Stimulated activated naive CD8-positive, alpha-beta T cell treated with anti-CD3 and anti-CD28 coated beads, Interleukin-15, Interleukin-2, amounts not matched to agents 100 U/mL and 50 U/mL, for 24 hours (primary cell): Measurements from ENCODE around the gene GRID2.

Experiments
- ATAC-seq: fragments of 150-1000 bp; cut with Tn5 transposase; one replicate; pipeline ENCODE4 v1.10.0; 2021
- DNase-seq: peaks from one replicate; pipeline ENCODE4 v3.0.0; 2021

Gene GRID2

GRCh38 chr4:93687304-93687703 is 1383.5 kb downstream of the GRID2 start:
- DNase-seq (no peak), ATAC-seq (no peak)

DNA sequence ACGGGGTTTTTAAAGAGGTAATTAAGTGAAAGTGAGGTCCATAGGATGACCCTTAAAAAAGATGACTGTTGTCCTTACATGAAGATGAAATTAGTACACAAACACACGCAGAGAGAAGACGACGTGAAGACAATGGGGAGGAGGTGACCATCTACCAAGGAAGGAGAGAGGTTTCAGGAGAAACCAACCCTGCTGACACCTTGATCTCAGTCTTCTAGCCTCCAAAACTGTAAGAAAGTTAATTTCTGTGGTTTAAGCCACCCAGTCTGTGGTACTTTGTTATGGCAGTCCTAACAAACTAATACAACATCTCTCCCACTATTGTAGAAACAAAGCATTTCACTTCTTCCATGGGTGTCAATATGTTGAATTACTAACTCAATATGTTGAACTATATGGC is 1385.2 kb downstream of the GRID2 start:
- no peak for DNase-seq
- ATAC-seq, result no peak

GRCh38 chr4:93693141-93693540 is 1389.4 kb downstream of the GRID2 start:
- DNase-seq (no peak), ATAC-seq (no peak)

GRCh38 chr4:93698686-93699085 is 1394.9 kb downstream of the GRID2 start:
- no peak for ATAC-seq

DNA sequence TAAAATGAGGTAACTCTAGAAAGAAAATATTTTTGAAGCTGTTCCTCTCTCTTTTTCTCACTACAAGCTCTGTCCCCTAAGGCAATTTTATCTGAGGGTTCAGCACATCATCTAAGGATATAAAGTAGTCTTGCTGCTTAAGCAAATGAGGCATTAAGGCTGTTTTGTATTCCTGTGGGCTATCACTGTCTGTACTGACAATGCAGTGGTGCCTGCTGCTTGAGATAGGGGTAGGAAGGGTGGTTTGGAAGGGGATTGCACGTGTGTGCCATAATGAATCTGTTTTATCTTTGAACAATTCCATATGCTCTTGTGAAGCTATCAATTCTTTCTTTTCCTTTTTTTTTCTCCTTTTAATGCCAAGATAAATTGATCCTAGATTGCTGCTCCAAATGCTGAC is 1396.8 kb downstream of the GRID2 start:
- no peak for DNase-seq
- no peak for ATAC-seq

More at GRCh38 chr4:93698686-93699085, 1394.9 kb downstream of the GRID2 start:
- DNase-seq, result no peak

- ATAC-seq (no peak), DNase-seq (no peak)
These were observed 1406.5 kb downstream of the GRID2 start for GRCh38 chr4:93710101-93710846.

GRCh38 chr4:93710847-93711430 is 1407.2 kb downstream of the GRID2 start:
- ATAC-seq, result no peak
- no peak for DNase-seq

- no peak for DNase-seq
- ATAC-seq, result no peak
These were observed 1414.5 kb downstream of the GRID2 start for GRCh38 chr4:93718233-93718632.

- ATAC-seq, result no peak
These were observed 1415.8 kb downstream of the GRID2 start for GRCh38 chr4:93719552-93719951.

DNA sequence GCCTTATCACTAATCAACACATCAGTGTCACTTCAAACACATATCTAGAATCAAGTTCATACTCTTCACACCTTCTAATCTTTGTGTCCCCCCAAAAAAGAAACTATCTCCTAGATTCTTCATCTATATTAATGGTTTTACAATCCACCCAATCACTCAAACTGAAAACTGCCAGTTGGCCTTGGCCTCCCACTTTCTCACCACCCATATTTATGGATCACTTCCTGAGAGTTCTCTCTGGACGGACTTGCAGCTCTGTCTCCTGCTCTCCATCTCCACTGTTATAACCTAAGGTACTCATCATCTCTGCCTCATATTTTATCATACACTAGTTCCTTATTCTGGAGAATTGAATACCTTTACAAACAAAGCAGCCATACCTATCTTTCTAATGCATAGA is 1418.7 kb downstream of the GRID2 start:
- ATAC-seq (no peak), DNase-seq (no peak)

More at GRCh38 chr4:93719552-93719951, 1415.8 kb downstream of the GRID2 start:
- DNase-seq, result no peak

GRCh38 chr4:93730251-93730650 is 1426.5 kb downstream of the GRID2 start:
- ATAC-seq, result no peak
- no peak for DNase-seq

DNA sequence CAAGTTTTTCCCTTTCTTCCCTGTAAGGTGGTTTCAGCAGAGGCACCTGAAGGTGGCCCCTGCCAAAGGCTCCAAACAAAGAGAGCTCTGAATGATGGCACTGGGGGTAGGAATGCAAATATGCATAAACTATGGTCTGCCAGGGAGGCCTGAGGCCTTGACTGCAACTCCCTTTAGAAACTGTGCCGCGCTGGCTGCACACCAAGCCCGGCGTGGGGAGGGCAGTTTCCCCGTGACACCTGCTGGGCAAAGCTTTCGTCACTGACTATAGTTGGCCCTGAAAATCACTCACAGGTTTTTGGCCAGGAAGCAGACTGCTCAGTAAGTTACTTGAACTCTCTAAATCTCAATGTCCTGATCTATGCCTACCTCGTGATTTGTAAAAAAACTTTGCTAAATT is 1427.0 kb downstream of the GRID2 start:
- ATAC-seq, result no peak

GRCh38 chr4:93731456-93731855 is 1427.7 kb downstream of the GRID2 start:
- DNase-seq (no peak), ATAC-seq (no peak)

More for the DNA sequence above, 1427.0 kb downstream of the GRID2 start:
- no peak for DNase-seq

- no peak for DNase-seq
- ATAC-seq, result no peak
These were observed 1428.7 kb downstream of the GRID2 start for GRCh38 chr4:93732509-93732908.

GRCh38 chr4:93740890-93741289 is 1437.1 kb downstream of the GRID2 start:
- ATAC-seq (no peak), DNase-seq (no peak)

GRCh38 chr4:93743022-93743421 is 1439.3 kb downstream of the GRID2 start:
- DNase-seq (no peak), ATAC-seq (no peak)

DNA sequence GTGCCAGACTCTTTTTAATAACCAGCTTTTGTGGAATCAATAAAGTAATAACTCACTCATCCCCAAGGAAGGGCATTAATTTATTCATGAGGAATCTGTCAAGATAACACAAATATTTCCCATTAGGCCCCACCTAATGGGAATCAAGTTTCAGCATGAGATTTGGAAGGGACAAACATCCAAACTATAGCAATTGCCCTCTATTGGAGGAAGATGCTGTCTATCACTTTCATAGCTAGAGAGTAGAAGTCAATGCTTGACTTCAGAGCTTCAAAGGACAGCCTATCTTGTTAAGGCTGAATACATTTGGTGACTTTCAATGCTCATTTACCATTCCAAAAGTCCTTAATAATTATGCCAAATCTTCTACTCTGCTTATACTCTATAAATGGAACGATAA is 1439.9 kb downstream of the GRID2 start:
- DNase-seq (no peak), ATAC-seq (no peak)

GRCh38 chr4:93744961-93745360 is 1441.2 kb downstream of the GRID2 start:
- ATAC-seq (no peak), DNase-seq (no peak)

- DNase-seq, result no peak
- ATAC-seq, result no peak
These were observed 1442.3 kb downstream of the GRID2 start for GRCh38 chr4:93746031-93746430.

DNA sequence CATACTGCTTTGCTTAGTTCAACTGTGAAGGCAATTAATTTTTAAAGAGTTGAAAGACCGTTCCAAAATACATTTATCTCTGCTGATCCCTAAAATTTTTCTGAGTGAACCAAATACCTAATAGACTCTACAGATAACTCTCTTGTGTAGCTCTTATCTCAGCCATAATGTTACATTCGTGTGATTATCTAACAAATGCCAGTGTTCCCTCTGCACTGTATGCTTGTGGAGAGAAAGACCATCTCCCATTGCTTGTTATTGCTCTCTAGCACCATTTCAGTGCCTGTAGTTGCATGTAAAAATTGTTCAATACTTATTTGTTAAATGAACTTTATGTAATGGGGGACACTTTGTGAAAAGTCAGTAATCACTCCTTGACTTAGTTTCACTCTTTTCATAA is 1443.5 kb downstream of the GRID2 start:
- ATAC-seq, result no peak
- DNase-seq, result no peak

DNA sequence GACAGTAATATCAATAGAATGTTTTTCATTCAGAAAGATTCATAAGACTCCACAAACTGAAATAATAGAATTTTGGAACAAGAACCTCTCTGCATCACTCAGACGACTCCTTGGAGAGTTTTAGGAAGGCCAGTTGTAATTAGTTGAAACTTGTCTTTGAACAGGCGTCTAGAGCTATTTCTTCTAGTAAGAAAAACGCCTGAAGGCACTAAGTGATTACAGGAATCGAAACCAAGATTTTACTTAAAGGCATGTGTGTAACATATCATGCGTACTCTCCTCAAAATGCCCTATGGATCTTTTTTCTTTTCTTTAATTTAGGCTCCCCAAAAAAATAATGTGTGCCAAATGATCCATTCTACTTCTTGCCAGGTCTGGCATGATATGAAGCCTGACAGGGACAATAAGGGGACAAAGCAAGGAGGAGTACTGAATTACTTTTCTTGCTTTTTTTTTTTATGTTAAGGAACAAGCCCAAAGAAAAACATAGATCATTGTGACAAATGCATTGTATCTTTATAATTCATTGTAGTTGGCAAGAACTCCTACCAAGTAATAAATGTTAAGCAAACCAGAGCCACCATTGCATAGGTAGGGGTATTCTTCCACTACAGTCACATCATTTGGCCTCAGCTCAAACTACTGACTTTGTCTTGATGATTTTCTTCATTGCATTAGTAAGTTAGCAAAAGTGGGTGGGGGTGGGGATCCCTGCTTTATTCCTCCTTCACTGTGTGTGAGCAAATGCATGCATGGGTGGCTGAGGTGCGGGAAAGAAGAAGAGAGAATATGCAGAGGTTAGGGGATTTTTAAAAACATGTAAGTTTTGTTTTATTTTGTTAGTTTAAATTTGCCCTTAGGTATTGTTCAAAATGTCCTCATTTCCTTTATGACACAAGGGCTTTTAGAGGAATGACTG is 1444.9 kb downstream of the GRID2 start:
- ATAC-seq (no peak), DNase-seq (no peak)

GRCh38 chr4:93749292-93749761 is 1445.6 kb downstream of the GRID2 start:
- no peak for ATAC-seq

DNA sequence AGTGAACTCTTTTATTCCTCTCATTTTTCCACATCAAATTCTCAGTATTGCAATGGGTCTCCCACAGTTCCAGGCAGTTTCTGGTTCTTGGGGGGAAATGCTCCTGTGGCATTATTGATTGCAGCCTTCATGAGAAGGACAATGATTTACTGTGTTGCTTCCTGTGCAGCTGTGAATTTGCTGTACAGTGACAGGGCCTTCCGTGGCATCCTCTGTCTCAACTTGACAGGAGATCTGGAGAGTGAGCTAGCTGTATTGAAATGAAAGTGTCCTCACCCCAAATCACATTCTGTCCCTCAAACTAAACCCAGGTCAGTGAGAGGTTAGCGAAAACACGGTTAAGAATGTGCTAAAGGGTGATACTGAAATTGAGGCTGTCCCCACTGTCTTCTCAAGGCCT is 1447.6 kb downstream of the GRID2 start:
- ATAC-seq, result no peak

More at GRCh38 chr4:93749292-93749761, 1445.6 kb downstream of the GRID2 start:
- DNase-seq, result no peak

More for the DNA sequence above, 1447.6 kb downstream of the GRID2 start:
- no peak for DNase-seq
